ENCODE measurements around the gene TMEM86B. TPM values are rescaled to one million over a fixed set of nuclear protein-coding genes. Genes with fewer than 3 reads are reported as not detected.

TMEM86B gene
- polyA plus RNA-seq, 1 donor (not counting 4 experiments of a cell fraction or from before 2014, with no cell fraction given), result 0.60 TPM

DNA sequence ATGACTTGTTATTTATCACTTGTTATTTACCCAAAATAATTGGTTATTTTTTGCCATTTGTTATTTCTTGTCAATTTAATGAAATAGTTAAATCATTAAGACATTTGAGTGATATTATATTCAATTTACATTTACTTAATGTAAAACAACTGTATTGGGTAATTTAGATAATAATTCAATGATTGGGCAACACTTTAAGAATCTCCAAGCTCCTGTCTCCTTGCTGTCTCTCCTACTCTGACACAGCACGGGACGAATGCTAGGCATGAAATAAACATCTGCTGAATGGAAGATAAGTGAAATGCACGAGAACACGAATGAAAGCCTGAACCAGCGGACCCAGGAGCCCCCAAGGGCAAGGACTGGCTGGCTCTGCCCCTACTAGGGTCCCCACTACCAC, 36.0 kb upstream of the TMEM86B start:
- TF ChIP-seq EZH2 (IDR thresholded peaks at IDR 0.05; ENCODE audit: low read length), result no peak
- TF ChIP-seq, protein P1, sequence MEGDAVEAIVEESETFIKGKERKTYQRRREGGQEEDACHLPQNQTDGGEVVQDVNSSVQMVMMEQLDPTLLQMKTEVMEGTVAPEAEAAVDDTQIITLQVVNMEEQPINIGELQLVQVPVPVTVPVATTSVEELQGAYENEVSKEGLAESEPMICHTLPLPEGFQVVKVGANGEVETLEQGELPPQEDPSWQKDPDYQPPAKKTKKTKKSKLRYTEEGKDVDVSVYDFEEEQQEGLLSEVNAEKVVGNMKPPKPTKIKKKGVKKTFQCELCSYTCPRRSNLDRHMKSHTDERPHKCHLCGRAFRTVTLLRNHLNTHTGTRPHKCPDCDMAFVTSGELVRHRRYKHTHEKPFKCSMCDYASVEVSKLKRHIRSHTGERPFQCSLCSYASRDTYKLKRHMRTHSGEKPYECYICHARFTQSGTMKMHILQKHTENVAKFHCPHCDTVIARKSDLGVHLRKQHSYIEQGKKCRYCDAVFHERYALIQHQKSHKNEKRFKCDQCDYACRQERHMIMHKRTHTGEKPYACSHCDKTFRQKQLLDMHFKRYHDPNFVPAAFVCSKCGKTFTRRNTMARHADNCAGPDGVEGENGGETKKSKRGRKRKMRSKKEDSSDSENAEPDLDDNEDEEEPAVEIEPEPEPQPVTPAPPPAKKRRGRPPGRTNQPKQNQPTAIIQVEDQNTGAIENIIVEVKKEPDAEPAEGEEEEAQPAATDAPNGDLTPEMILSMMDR (optimal IDR thresholded peaks at IDR 0.05 in 1 of 3, IDR thresholded peaks at IDR 0.05 in 1 of 3, conservative IDR thresholded peaks at IDR 0.05 in 1 of 3; ENCODE audit: extremely low read depth in 1 of 3, insufficient read depth in 2 of 3, low read length in 3 of 3), result no peak
- Histone ChIP-seq H3K9me1 (ENCODE audit: control insufficient read depth, extremely low read depth, insufficient read depth, low read length) (no peaks in the 10 kb centered on the region), H3K4me3 (ENCODE audit: control insufficient read depth in 2 of 3, extremely low read depth in 1 of 3, insufficient read depth in 2 of 3, low read depth in 1 of 3, low read length in 3 of 3) (no peak overlapping the region), H3K79me2 (ENCODE audit: control insufficient read depth, insufficient read depth, low read length) (peaks cover 3% of the 10 kb centered on the region), H3K36me3 (ENCODE audit: control insufficient read depth in 2 of 2, extremely low read depth in 1 of 2, insufficient read depth in 2 of 2, low read length in 2 of 2) (peaks cover 0 to 3% of the 10 kb centered on the region in 2 experiments), H3K4me1 (ENCODE audit: control insufficient read depth, extremely low read depth, insufficient read depth, low read length) (peaks cover 4% of the 10 kb centered on the region), H3K4me2 (ENCODE audit: control insufficient read depth, extremely low read depth, insufficient read depth, low read depth, low read length) (no peak overlapping the region), H3K27ac (ENCODE audit: control insufficient read depth, insufficient read depth, low read length) (no peak overlapping the region), H4K20me1 (ENCODE audit: control insufficient read depth, extremely low read depth, insufficient read depth, low read length) (no peaks in the 10 kb centered on the region), H3K9me3 (ENCODE audit: control insufficient read depth, low read depth, low read length) (no peaks in the 10 kb centered on the region), H3K9ac (ENCODE audit: control insufficient read depth, extremely low read depth, insufficient read depth, low read length) (no peak overlapping the region), H2AFZ (ENCODE audit: control insufficient read depth, low read length) (no peak overlapping the region), H3K27me3 (ENCODE audit: control insufficient read depth, extremely low read depth, insufficient read depth, low read length) (no peaks in the 10 kb centered on the region)
- dilution Hi-C loops (cut with MboI; ENCODE audit: extremely low pct_ligation_motif_present, low sequenced_read_pairs), result no loop called here
- no peak for FAIRE-seq
- no peak for DNase-seq (ENCODE audit: low read depth, low spot score)

DNA sequence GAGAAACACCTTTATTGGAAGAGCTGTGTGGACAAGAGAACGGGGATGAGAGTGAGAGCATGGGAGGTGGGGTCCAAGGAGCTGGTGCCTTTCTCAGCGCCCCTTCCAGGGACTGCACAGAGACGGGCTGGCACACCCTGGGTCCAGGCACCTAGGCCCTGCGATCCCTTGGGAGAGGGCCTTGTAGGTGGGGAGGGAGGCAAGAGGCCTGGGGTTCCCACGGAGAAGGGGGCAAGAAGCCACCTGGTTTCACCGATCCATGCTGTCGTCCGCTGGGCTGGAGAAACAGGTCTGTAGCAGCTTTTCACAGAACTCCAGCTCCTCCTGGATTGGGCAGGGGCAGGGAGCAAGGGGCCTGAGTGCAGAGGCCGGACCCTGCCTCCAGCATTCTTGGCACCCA, 33.8 kb upstream of the TMEM86B start:
- Histone ChIP-seq H4K20me1 (ENCODE audit: control insufficient read depth, extremely low read depth, insufficient read depth, low read length) (no peaks in the 10 kb centered on the region), H3K9me1 (ENCODE audit: control insufficient read depth, extremely low read depth, insufficient read depth, low read length) (no peaks in the 10 kb centered on the region), H3K27me3 (ENCODE audit: control insufficient read depth, extremely low read depth, insufficient read depth, low read length) (no peaks in the 10 kb centered on the region), H3K36me3 (ENCODE audit: control insufficient read depth in 2 of 2, extremely low read depth in 1 of 2, insufficient read depth in 2 of 2, low read length in 2 of 2) (peaks cover 0 to 3% of the 10 kb centered on the region in 2 experiments), H3K4me1 (ENCODE audit: control insufficient read depth, extremely low read depth, insufficient read depth, low read length) (peaks cover 5% of the 10 kb centered on the region), H3K4me2 (ENCODE audit: control insufficient read depth, extremely low read depth, insufficient read depth, low read depth, low read length) (no peak overlapping the region), H3K4me3 (ENCODE audit: control insufficient read depth in 2 of 3, extremely low read depth in 1 of 3, insufficient read depth in 2 of 3, low read depth in 1 of 3, low read length in 3 of 3) (no peak overlapping the region), H2AFZ (ENCODE audit: control insufficient read depth, low read length) (no peak overlapping the region), H3K9ac (ENCODE audit: control insufficient read depth, extremely low read depth, insufficient read depth, low read length) (no peak overlapping the region), H3K9me3 (ENCODE audit: control insufficient read depth, low read depth, low read length) (no peaks in the 10 kb centered on the region), H3K27ac (ENCODE audit: control insufficient read depth, insufficient read depth, low read length) (no peak overlapping the region), H3K79me2 (ENCODE audit: control insufficient read depth, insufficient read depth, low read length) (peaks cover 16% of the 10 kb centered on the region)
- no peak for DNase-seq (ENCODE audit: low read depth, low spot score)
- dilution Hi-C loops (cut with MboI; ENCODE audit: extremely low pct_ligation_motif_present, low sequenced_read_pairs), result no loop called here
- FAIRE-seq, result no peak
- TF ChIP-seq, protein P1 (optimal IDR thresholded peaks at IDR 0.05 in 1 of 3, IDR thresholded peaks at IDR 0.05 in 1 of 3, conservative IDR thresholded peaks at IDR 0.05 in 1 of 3; ENCODE audit: extremely low read depth in 1 of 3, insufficient read depth in 2 of 3, low read length in 3 of 3), result no peak
- no peak for TF ChIP-seq EZH2 (IDR thresholded peaks at IDR 0.05; ENCODE audit: low read length)
